Right lobe of liver (tissue), 6 donors: Measurements from ENCODE around the gene AP4M1. TPM values are rescaled to one million over a fixed set of nuclear protein-coding genes. Genes with fewer than 3 reads are reported as not detected.

Experiments used
- ATAC-seq, 4 donors: fragments of 200-7000 bp; cut with Tn5 transposase; one replicate each; pipeline ENCODE4 v1.9.1; 2020; ENCODE audit warnings: mild to moderate bottlenecking in 4 of 4, moderate library complexity in 4 of 4
- DNase-seq, 3 donors: peaks; one replicate each; pipeline ENCODE4 v3.0.0-alpha.2; 2020
- H3K27ac ChIP-seq, 3 donors: fragments of 200-600 bp; one replicate each; pipeline ENCODE4 v1.8.0; 2022
- H3K27me3 ChIP-seq, 2 donors: fragments of 200-600 bp; one replicate each; pipeline ENCODE4 v1.8.0; 2022
- H3K36me3 ChIP-seq, 4 donors: fragments of 200-600 bp; sonication (generic) in 1 of 4; one replicate each; pipeline versions ENCODE4 v1.5.1 to v1.8.0; 2017 to 2022; ENCODE audit warnings: control low read depth in 1 of 4
- H3K4me1 ChIP-seq, 4 donors: fragments of 200-600 bp; sonication (generic) in 1 of 4; one replicate each; pipeline versions ENCODE4 v1.5.1 to v1.8.0; 2017 to 2022; ENCODE audit warnings: control low read depth in 1 of 4
- H3K4me3 ChIP-seq, 3 donors: fragments of 200-600 bp; one replicate each; pipeline ENCODE4 v1.8.0; 2022
- H3K9me3 ChIP-seq, 4 donors: fragments of 200-600 bp; sonication (generic) in 1 of 4; one replicate each; pipeline versions ENCODE4 v1.5.1 to v1.8.0; 2017 to 2022; ENCODE audit warnings: control low read depth in 1 of 4
- CTCF ChIP-seq, 4 donors: fragments of 200-600 bp in 3 of 4; fragments of 450-650 bp in 1 of 4; IDR thresholded peaks; one replicate each; pipeline versions ENCODE4 v1.5.1 to v1.8.0; 2016 to 2022; ENCODE audit warnings: antibody characterized with exemption in 4 of 4, mild to moderate bottlenecking in 2 of 4
- POLR2A ChIP-seq: fragments of 450-650 bp; IDR thresholded peaks from one replicate; pipeline ENCODE4 v1.6.1; 2017; ENCODE audit warnings: antibody characterized with exemption, mild to moderate bottlenecking
- WGBS: methylation state at CpG from one replicate; pipeline ENCODE4 v1.1.6; 2018; ENCODE audit warnings: low coverage, low lambda C conversion rate; ENCODE audit not compliant: insufficient coverage; ENCODE audit errors: missing lambda C conversion rate; 5-methylcytosine and 5-hydroxymethylcytosine counted together
- intact Hi-C, 2 donors: fragments of 100-400 bp; cut with DNase I; formaldehyde crosslinking; loops; one replicate each; pipeline versions ENCODE4 v1.11.2 to v1.14.1; 2022
- long read RNA-seq: library from polyadenylated mRNA; unstranded; transcript quantifications from one replicate; pipeline ENCODE4 v2.0.0, GENCODE V29; 2019
- total RNA-seq, 6 experiments: library from RNA; depleted of rRNA in 2 of 6; stranded (reverse); fragments of >200 nt in 2 of 6; fragmentation: NEBNext Ultra II Directional in 3 of 6; extraction: Animal tissue kit (Norgen Biotek cat#: 25700) in 3 of 6; gene quantifications; one replicate each; pipeline versions ENCODE4 v1.1.0 to v1.2.4, GENCODE V29; 2016 to 2023
- donor health status: DM: no; HTN: yes; CAD: no.
- donor health status: DM: no; HTN: no; CAD: no.
- donor health status: DM: no; HTN: no; CAD: no.
- donor health status: DM: no; HTN: yes; CAD: no.
- donor health status: DM: no; HTN: yes; CAD: no.

AP4M1 gene
- 1 to 10 TPM; 2.7 to 7.3 (median 4.3) TPM for total RNA-seq
- long read RNA-seq, partial matches to known transcripts: 0 of 2 reads
- long read RNA-seq, other reads (novel, unspliced or antisense): 1 of 2 reads

GRCh38 chr7:100101016-100101862 is at the start of gene AP4M1, which contains the start of gene MCM7:
Gene AP4M1, plus strand, starts transcription at chr7:100101643. Its CDS starts 72 bp downstream, at chr7:100101715.
Gene MCM7, minus strand, starts transcription at chr7:100101397. Its CDS starts 103 bp downstream, at chr7:100101294.
- peaks cover 8 to 34% (median 23%) of the 10 kb centered on the region in 4 donors for H3K36me3 ChIP-seq
- intact Hi-C loops: no loop called here

GRCh38 chr7:100053215-100053614 is 48.2 kb upstream of the AP4M1 start:
- ATAC-seq (peak; percentile 63 to 84 (median 78)), DNase-seq (peak in 1 of 3 donors; percentile 64)
- H3K4me3 ChIP-seq: no peak overlapping the region
- WGBS: 9% methylated on average over 3 of the region's 3 CpGs
- H3K27ac ChIP-seq: no peak overlapping the region
- TF ChIP-seq CTCF (IDR thresholded peaks at IDR 0.05) (peak in 3 of 4 donors; percentile 44 to 66 (median 45)), POLR2A (no peak)
- no peaks in the 10 kb centered on the region for H3K9me3 ChIP-seq
- H3K4me1 ChIP-seq: peaks cover 0 to 5% (median 0%) of the 10 kb centered on the region in 4 donors
- H3K36me3 ChIP-seq: peaks cover 0 to 19% (median 5%) of the 10 kb centered on the region in 4 donors
- intact Hi-C loops: loop anchor here in 1 of 2 donors (10.0 kb wide), 1 partner anchor 138 kb away; the partner anchor contains the start of gene TRIM4
- no peaks in the 10 kb centered on the region for H3K27me3 ChIP-seq

More at GRCh38 chr7:100101016-100101862, at the start of gene AP4M1, which contains the start of gene MCM7:
- Histone ChIP-seq H3K9me3 (no peaks in the 10 kb centered on the region), H3K27ac (peak within 1 kb of the TSS; percentile 80 to 90 (median 83)), H3K27me3 (no peaks in the 10 kb centered on the region), H3K4me3 (peak within 1 kb of the TSS; percentile 80 to 93 (median 84)), H3K4me1 (peaks cover 0 to 6% (median 0%) of the 10 kb centered on the region in 4 donors)
- DNase-seq (peak; percentile 99 to 100 (median 99)), ATAC-seq (peak; percentile 88 to 93 (median 92))
- 0% methylated on average over 33 of the region's 80 CpGs for WGBS
- TF ChIP-seq POLR2A (peak; percentile 13), CTCF (IDR thresholded peaks at IDR 0.05) (no peak)

DNA sequence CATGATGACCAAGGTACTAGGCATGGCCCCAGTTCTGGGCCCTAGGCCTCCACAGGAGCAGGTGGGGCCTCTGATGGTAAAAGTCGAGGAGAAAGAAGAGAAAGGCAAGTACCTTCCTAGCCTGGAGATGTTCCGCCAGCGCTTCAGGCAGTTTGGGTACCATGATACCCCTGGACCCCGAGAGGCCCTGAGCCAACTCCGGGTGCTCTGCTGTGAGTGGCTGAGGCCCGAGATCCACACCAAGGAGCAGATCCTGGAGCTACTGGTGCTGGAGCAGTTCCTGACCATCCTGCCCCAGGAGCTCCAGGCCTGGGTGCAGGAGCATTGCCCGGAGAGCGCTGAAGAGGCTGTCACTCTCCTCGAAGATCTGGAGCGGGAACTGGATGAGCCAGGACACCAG is 44.4 kb upstream of the AP4M1 start:
- no peak for ATAC-seq
- Histone ChIP-seq H3K27me3 (no peaks in the 10 kb centered on the region), H3K4me1 (no peaks in the 10 kb centered on the region), H3K36me3 (peaks cover 0 to 39% (median 15%) of the 10 kb centered on the region in 4 donors), H3K9me3 (no peaks in the 10 kb centered on the region), H3K27ac (no peak overlapping the region), H3K4me3 (no peak overlapping the region)
- no peak for DNase-seq
- 86% methylated on average over 3 of the region's 10 CpGs for WGBS
- intact Hi-C loops: loop anchor here in 1 of 2 donors (5.0 to 10.0 kb wide), 2 partner anchors 65 to 142 kb away; partner anchors contain the start of gene TRIM4
- TF ChIP-seq POLR2A (no peak), CTCF (IDR thresholded peaks at IDR 0.05) (no peak)

GRCh38 chr7:100059251-100059739 is 42.1 kb upstream of the AP4M1 start:
- no peak for DNase-seq
- Histone ChIP-seq H3K4me1 (no peaks in the 10 kb centered on the region), H3K27ac (no peak overlapping the region), H3K4me3 (no peak overlapping the region), H3K9me3 (no peaks in the 10 kb centered on the region), H3K27me3 (no peaks in the 10 kb centered on the region), H3K36me3 (peaks cover 0 to 46% (median 19%) of the 10 kb centered on the region in 4 donors)
- 78% methylated on average over 5 of the region's 5 CpGs for WGBS
- intact Hi-C loops: loop anchor here in 1 of 2 donors (5.0 to 10.0 kb wide), 2 partner anchors 67 to 144 kb away; partner anchors contain the start of gene TRIM4
- no peak for ATAC-seq
- TF ChIP-seq POLR2A (no peak), CTCF (IDR thresholded peaks at IDR 0.05) (no peak)
